GM18868 (cell line): Measurements from ENCODE around the gene ZNF200.
"Not testable (repeated sequence)": the region's sequence is repeated elsewhere in the genome, so short reads cannot be mapped to it uniquely, and the experiment has no call there.

ENCODE experiments used
- ATAC-seq: cut with Tn5 transposase; IDR thresholded peaks from one replicate; pipeline ENCODE4 v1.9.1; 2021; ENCODE audit warnings: mild to moderate bottlenecking, moderate library complexity; ENCODE audit not compliant: unreplicated experiment

ZNF200 gene

DNA sequence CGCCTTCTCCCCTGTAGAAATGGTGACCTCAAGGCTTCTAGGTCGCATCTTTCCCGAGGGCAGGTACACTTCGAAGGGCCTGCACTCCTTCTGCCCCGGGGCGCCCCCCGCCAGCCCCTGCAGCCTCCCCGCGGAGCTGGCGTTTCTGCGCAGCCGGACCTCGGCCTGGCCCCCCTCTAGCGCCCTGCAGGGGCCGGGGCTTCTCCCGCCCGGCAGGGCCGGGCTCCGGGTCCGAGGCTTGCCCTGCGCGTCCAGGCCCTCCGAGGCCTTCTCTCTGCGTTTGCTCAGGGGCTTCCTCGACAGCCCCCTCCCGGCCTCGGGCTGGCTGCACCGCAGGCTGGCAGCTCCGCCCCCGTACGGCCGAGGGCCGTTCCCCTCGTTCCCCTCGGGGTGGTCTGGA is 19.4 kb upstream of the ZNF200 start:
- ATAC-seq: no peak

DNA sequence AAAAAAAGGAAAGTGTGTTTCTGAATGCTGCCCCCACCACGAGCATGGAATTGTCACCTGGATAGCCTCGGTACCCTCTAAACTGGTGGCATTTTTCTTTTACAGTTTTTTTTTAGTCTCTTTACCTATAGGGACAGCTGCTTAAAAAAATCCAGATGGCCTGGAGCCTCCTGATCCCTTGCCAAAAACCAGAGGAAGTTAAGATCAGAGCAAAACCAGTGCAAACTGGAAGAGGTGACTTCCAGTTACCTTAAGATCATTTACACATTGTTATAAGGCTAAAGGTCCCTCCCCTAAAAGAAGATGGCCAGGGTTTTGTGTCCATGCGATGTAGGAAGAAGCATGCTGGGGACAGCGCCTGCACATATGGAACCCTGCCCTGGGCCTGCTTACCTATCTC is 18.0 kb upstream of the ZNF200 start:
- no peak for ATAC-seq

DNA sequence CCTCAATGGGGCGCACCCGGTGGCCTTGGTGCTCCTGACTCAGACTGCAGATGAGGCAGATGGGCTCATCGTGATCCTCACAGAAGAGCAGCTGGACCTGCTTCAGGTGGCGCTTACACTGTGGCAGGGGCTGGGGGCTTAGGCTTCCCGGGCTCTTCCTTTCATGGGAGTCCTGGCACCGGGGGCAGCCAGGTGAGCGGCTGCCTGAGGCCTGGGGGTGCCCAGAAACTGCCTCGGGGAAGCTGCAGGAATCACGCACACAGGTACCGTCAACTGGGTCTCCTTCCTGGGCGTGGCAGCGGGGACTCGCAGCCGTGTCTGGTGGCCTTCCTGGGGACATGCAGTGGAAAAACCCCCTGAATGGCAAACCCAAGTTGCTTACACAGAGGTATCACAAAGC is 14.5 kb upstream of the ZNF200 start:
- no peak for ATAC-seq

DNA sequence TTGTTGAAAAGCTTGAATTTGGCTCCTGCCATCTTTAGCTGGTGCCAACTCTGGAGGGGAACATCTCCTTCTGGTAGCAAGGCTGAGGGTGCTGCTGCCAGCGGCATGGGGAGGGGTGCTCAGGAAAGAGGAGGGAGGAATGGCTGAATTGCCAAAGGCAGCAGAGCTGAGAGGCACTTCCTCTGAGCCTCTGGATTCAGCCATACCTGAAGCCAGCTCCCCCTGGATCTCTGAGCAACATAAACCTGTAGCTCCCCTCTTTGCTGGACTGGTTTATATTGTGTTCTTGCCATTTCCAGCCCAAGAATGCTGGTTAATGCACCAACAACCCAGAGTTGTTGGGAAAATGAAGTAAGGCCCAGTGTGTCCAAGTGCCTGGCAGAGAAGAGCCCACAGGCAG is 14.1 kb upstream of the ZNF200 start:
- no peak for ATAC-seq

DNA sequence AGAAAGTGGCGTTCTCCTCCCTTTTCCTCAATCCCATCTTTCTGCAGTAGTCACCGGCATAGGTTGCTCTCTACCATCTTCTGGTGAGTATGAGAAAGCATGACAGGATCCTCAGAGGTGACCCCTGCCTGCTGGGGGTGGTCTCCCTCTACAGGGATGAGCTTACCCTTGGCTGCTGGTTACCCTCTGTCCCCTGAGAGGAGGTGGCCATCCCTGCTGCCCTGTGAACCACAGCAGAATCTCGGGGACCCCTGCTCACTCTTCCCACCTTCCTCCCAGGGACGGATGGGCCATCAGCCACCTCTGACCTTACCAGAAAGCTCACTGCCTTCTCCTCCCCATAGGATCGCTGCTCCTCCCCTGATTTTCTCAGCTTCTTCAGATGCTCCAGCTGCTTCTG is 13.6 kb upstream of the ZNF200 start:
- ATAC-seq: no peak

DNA sequence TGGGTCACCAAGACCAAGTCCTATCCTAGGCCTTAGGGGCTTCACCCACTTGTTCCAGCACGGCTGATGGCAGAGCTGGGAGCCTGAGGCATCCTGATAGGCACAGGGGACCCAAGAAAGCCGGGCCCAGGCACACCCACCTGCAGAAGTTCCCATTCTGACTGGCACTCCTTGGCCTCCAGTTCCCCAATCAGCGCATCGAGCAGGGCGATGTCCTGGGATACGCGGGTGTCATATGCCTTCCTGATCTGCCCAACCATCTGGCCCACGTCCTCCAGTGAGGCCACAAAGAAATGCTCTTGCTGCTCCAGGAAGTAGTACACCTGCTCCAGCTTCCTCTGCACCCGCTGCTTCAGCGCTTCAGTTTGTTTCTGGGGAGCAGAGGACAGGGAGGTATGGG is 11.9 kb upstream of the ZNF200 start:
- ATAC-seq: no peak

DNA sequence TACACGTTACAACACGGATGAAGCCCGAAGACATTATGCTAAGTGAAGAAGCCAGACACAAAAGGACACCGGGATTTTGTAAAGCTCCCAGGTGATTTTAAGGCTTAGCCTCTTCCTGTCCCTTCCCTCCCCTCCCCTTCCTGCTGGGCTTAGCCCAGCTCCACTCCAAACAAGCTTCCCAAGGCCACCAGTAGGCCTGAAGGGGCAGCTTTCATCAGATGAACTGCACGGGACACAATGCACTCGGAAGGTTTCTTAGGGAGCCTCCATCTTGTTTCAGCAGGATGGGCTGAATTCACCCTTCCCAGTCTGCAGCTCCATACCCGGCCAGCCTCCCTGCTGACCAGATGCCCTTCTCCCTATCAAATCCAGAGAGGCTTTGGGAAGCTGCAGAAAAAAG is 11.0 kb upstream of the ZNF200 start:
- ATAC-seq: no peak

DNA sequence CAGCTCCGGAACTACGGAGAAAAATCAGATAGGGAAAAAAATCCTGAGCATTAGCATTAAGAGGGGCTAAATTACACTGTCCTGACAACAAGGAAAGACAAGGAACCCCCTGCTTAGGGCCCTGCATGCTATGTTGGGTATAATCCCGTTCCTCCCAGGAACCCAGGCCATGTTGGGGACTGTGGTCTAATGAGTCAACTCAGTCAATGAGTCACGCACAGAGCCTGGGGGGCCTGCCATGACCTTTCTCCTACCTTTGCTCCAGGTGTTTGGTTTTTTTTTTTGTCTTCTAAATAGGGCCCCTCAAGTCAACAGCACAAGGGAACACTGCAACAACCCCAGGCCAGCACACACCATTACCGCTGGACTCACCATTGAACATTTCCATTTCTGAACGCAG is 8.9 kb upstream of the ZNF200 start:
- no peak for ATAC-seq

DNA sequence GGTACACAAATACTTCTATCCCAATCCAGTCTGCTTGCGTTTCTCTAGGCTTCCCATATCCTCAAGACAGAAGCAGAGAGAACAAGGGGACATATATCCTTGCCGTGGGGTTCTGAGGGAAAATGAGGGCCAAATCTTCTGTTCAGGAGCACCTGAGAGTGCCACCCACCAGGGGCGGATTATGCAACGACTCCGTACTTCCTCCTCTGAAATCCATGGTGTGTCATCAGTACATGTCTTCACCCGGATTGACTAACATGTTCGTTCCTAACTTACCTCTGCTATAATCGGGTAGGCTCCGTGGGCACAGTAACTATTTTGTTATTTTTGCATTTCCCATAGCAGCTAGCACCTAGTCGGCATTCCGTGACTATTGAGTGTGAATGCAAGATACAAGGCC is 7.8 kb upstream of the ZNF200 start:
- ATAC-seq: no peak

DNA sequence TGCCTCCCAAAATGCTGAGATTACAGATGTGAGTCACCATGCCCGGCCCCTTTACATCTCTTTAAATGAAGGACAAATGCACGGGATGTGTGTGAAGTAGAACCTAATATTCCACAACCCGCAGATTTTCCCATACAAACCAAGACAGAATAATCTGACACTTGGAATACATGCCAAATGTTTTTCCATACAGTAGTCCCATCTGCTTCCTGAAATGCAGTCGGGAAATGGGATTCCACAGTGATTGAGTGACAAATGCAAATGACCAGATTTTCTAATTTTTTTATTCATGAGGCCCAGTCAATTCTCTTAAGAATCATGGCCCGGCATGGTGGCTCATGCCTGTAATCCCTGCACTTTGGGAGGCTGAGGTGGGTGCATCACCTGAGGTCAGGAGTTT is 6.8 kb upstream of the ZNF200 start:
- ATAC-seq: no peak

DNA sequence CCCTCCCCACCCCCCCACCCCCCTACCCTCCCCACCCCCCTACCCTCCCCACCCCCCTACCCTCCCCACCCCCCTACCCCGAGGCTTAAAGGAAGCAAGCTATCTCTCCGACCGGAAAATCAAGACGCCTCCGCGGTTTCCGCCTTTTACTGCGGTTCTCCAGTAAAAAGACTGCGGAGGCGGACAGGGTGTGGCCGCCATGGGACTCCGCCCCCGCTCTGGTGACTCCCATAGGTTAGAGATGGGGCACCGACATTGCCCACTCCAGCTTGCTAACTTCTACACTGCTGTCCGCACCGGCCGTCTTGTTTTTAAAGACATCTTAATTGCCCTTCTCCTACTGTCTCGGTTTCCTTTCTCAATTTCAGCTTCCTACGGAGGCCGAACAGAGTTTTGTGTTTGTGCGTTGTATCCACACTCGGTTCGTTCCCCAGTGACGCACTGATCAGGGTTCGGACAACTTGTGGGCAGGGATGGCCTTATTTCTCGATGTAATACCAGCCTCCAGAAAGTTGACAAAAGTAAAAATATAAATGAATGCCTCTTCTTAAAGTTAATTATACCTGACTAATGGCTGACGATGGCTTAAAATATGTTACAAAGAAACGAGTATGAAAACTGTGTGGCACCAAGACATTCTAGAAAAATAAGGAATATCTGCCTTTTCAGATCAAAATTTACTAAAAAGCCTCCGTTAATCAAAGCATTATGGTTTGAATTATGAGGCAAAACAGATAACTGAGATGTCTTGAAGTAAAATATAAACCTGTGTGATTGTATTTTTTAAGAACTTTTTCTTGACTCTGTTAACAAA is 1.1 kb upstream of the ZNF200 start:
- no peak for ATAC-seq

DNA sequence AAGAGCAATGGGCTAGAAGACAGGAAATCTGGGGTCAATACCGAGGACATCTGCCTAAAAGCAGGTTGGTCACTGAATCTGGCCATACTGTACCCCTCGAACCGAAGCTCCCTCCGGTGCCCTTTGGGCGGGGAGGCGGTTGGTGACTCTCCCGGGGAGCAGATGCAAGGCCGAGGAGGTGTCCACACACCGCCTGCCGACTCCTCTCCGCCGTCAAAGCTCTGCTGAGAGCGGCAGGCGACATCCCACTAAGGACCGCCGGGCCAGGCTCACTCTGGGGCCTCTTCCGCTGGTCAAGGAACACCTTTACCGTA is 458 bp downstream of the ZNF200 start:
- no peak for ATAC-seq

DNA sequence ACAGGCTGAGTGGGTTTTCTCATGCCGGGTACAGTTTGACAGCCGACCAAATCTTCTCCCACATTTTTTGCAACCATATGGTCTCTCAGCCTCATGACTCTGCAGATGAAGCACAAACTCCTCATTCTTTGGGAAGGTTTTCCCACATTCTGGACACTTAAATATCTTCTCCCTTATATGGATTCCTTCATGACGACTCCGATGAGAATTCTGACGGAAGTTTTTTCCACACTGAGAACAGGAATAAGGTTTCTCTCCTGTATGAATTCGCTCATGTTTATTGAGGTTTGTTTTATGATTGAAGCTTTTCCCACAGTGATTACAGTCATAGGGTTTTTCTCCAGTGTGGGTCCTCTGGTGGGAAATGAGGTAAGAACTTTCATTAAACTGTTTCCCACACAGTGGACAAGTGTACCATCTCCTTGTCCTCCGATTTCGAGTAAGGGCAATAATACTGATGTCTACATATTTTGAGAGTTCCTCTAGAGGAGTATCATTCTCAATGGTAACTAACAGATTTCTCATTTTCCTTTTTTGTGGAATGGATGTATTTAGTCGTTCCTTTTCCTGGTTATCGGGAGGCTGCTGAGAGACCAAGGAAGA is 10.9 kb downstream of the ZNF200 start:
- no peak for ATAC-seq

DNA sequence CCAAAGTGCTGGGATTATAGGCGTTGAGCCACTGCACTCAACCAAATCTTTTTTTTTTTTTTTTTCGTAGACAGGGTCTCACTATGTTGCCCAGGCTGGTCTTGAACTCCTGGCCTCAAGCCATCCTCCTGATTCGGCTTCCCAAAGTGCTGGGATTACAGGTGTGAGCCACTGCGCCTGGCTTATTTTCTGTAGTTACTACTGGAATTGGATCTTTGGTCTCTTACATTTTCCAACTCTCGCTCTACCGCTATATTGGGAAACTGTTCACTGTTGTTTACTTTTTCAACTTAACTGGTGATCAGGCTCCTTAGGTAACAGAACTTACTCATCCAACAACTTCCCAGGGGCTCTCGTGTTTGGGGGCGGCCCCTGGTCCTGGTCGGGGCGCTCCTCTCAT is 14.1 kb downstream of the ZNF200 start:
- no peak for ATAC-seq

DNA sequence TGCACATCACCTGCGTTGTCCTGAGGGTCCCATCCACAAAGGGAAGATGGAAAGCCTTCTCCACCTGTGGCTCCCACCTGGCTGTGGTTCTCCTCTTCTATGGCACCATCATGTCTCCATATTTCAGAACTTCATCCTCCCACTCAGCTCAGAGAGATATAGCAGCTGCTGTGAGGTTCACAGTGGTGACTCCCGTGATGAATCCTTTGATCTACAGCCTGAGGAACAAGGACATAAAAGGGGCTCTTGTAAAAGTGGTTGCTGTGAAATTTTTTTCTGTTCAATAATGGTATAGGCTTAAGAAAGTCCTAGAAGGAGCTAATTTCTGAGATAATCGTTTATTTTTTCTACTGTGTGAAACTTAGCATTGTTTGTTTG is 18.7 kb downstream of the ZNF200 start:
- no peak for ATAC-seq

DNA sequence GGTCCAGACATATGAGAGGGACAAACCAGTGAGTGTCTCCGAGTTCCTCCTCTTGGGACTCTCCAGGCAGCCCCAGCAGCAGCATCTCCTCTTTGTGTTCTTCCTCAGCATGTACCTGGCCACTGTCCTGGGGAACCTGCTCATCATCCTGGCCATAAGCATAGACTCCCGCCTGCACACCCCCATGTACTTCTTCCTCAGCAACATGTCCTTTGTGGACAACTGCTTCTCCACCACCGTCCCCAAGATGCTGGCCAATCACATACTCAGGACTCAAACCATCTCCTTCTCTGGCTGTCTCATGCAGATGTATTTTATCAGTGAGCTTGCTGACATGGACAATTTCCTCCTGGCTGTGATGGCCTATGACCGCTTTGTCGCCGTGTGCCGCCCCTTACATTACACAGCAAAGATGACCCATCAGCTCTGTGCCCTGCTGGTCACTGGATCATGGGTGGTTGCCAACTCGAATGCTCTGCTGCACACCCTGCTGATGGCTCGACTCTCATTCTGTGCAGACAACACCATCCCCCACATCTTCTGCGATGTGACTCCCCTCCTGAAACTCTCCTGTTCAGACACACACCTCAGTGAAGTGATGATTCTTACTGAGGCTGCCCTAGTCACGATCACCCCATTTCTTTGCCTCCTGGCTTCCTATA is 19.2 kb downstream of the ZNF200 start:
- no peak for ATAC-seq

DNA sequence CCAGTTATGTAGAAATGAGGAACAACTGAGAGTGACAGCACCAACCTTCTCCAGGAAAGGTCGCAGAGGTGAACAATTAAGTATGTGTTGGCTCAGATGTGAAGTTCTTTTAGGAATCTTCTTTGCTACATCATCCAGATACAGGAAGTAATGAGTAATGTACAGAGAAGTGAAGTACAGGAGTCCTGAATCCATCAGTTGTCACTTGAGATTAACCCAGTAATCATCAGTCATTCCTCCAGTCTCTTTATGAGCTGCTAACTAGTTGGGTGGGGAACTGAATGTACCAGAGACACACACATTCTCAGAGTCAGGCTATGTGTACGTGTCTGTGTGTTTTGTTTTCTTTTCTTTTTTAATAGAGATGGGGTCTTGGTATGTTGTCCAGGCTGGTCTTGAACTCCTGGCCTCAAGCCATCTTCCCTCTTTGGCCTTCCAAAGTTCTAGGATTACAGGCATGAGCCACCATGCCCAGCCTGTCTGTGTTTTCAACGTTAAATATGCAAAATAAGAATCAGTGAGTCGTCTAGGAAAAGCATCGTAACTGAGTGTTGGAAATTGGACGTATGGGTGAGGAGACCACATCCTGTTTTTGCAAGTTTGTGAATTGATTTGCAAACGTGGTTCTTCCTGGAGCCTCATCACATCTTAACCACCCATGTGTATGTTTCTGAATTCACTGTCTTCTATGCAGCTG is 19.9 kb downstream of the ZNF200 start:
- no peak for ATAC-seq

DNA sequence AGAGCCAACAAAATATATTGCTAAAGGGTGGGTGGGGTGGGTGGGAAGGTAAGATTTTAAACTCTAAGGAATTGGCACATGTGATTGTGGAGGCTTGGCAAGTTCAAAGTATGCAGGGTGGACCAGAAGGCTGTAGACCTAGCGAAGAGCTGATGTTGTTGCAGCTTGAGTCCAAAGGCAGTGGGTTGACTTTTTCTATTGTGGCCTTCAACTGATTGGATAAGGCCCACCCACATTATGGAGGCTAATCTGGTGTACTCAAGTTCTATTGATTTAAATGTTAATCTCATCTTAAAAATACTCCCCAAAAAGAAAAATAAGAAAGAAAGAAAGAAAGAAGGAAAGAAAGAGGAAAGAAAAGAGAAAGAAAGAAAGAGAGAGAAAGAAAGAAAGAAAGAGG is 22.4 kb downstream of the ZNF200 start:
- no peak for ATAC-seq

DNA sequence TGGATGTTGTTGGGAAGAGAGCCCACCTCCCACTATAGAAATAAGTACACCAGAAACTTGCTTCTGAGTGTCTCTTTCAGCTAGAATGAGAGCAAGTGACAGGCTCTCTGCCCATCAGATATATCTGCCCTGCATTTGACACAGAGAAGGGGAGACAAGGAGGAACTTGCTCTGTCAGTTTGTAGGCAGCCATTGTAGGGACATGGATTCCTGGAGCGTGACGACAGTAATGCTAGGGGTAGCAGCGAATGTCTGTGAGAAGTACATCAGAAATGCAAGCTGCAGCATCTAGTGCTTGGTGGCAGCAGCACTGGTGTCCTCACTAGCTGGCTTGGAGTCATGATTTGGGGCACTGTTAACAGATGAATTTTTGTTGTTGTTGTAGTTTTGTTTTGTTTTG is 23.0 kb downstream of the ZNF200 start:
- no peak for ATAC-seq

DNA sequence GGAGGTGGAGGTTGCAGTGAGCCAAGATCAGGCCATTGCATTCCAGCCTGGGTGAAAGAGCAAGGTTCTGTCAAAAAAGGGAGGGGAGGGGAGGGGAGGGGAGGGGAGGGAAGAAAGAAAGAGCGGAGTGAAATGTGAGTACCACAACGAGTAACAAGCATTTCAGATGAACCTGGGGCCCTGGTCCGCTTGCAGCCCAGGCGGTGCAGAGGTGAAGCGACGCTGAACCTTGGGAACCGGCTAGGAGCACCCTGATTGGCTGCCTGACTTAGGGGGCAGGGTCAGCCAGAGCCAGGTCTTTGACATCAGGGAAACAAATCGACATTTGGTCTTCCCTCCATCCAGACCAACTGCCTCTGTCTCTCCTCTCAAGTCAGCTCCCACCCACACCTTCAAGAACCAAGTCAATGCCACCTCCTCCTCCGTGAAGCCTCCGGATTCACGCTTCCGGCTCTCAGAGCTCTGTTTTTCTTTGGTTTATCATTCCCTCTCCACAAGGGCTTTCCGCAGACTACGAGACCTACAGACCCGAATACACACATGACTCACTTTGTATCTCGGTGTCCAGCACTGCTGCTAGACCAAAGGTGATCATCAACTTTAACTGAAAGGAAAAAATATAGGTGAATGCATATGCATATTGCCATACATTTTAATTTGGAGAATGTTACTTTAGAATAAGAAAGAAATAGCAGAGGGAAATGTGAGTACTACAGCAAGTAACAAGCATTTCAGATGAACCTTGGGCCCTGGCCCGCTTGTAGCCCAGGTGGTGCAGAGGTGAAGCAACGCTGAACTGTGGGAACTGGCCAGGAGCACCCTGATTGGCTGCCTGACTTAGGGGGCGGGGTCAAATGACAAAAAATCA is 27.6 kb downstream of the ZNF200 start:
- no peak for ATAC-seq

DNA sequence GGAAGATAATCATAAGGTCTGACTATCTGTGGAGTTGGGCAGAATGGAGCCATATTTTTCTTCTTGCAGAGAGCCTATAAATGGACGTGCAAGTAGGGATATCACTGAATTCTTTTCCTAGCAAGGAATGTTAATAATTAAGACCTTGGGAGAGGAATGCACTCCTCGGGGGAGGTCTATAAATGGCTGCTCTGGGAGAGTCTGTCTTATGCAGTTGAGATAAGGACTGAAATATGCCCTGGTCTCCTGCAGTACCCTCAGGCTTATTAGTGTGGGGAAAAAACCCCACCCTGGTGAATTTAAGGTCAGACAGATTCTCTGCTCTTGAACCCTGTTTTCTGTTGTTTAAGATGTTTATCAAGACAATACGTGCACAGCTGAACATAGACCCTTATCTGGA is 29.0 kb downstream of the ZNF200 start:
- ATAC-seq: not testable (repeated sequence)
